Measurements from ENCODE around the gene REEP6. TPM values are rescaled to one million over a fixed set of nuclear protein-coding genes. Genes with fewer than 3 reads are reported as not detected.

Gene REEP6
- 2.2 and 2.5 TPM in 2 replicates for total RNA-seq

DNA sequence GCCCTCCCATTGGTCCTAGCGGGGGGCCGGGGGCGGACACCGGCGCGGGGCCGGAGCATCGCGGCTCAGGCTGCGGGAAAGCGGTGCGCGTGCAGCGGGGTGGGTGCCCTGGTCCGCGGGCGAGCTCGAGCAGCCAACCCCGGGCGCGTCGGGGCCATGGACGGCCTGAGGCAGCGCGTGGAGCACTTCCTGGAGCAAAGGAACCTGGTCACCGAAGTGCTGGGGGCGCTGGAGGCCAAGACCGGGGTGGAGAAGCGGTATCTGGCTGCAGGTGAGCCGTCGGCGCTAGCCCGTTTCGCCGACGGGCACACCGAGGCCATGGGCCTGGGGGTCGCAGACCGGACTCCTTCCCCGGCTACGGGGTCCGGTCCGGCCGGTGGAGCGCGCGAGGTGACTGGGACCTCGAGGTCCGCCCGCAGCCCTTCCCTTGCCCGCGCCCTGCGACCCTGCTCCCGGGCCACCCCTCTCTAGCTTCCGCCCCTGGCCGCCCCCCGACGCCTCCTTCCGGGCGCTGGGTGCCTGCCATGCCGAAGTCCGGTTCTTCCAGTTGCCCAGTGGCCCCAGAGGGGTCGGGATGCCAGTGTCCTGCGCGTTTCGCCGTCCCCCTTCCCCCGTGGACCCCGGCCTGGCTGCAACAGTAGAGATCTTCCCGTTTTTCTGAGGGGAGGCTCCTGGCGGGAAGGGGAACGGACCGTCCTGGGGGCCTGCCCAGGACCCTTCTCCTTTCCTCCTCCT lies at the start of gene REEP6:
TSS of gene REEP6 (plus strand) at position 68 of the 735 bp plus-strand sequence. CDS start at position 157, 89 bp downstream.

DNA sequence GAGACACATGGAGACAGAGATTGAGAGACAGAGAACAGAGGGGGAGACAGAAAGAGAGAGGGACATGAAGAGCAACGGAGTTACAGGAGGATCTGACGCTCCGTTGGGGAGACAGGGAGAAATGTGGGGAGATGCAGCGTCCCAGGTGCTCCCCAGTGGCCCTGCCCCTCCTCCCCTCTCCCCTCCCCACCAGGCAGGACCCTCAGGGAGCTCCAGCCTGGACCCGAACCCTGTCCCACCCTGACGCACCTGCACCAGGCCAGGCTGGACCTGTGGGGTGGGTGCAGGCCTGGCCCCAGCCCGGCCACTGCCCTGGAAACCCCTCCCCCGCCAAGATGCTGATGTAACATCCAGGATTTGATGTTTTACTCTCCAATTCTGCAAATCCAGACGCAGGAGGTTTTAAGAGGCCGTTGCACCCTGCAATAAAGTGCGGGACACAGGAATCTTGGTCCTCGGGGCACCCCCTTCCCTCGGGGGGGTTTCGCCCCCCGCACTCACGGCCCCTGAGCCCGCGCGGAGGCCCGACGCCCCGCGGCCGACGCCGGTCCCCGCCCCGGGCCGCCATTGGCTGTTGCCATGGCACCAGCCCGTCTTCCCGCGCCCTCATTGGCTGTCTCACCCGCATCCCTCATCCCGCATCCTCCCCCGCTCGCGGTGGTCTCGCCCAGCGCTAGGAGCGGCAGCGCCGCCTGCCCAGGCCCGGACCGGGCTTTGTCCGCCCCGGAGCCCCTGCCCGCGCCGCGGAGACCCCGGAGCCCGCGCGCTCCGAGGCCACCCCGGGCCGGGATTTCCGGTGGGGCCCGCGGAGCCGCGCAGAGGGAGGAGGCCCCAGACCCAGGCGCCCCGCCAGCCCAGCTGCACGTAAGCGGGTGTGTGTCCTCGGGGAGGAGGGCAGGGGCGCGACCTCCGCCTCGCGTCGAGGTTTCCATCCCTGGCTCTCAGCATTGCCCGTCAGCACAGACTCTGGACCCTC lies 41.2 kb upstream of the REEP6 start, which contains the start of gene APC2:
TSS of gene APC2 (plus strand) at position 655 of the 976 bp plus-strand sequence. CDS start 2,881 bp downstream, outside the sequence.

DNA sequence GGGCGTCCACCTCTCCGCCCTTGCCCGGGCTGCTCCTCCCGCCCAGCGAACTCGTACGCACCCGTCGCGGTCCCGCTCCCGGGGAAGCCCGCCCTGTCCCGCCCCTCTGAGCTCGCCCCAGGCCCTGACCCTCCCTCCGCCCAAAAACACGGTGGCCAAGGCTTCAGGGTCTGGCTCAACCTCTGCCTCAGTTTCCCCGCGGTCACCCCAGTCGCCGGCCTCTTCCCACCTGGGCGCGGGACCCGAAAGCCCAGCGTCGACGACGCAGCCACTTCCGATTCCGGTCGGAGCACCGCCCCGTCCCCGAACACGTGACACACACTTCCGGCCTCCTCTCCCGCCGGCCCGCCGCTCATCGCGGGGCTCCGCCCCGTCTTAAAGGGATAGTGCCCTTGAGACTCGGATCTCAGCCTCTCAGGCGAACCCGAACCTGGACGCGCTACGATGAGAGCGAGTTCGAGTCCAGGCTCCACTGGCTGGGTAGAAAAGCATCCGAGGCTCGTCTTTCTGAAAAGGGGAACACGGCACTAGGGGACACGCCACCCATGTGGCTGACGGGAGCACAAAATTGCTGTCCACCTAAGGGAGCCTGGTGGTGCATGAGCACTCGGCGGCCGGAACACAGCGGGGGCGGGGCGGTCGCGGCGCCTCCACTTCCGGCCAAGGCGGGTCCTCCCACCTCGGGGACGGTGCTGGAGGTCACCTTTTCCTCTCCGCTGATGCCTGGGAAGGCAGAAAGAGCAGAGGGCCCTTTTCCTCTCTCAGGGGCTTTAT lies 11.9 kb upstream of the REEP6 start, which contains the start of gene C19orf25:
TSS of gene C19orf25 (minus strand) at position 282 of the 774 bp plus-strand sequence. CDS start 312 bp downstream, outside the sequence.

DNA sequence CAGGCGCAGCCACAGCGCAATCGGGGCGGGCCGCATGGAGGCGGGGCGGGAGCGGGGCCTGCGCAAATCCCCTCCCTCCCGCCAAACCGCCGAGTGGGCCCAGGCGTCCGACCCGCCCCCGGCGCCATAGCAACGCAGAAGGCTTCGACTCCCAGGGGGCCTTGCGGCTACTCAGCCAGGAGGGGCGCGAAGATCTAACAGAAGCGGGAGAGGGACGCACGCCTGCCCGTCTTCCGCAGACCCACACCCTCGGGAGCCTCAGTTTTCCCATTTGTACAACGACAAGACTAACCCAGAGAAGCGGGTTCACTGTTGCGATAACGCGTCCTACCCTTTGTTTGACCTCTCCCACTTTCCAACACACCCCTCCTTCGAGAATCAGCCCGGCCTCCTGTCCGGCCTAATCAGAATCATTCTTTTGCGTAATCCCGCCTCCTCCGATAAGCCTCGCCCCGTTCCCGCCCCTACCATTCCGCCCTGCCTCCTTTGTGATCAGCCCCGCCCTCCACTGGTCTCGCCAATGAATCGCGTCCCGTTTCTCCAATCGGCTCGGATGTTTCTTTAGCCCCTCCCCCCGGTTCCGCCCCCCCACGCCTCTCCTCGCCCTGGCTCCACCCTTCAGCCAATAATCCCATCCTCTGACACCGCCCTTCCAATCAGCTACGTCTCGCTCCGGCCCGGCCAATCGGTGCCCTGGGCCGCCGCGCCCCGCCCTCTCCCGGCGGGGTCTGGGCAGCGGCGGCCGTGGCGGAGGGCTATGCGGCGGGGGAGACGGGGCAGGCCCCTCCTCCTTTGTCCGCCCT lies 469 bp upstream of the REEP6 start, which contains the start of gene PCSK4:
TSS of gene PCSK4 (minus strand) at position 40 of the 803 bp plus-strand sequence. CDS start at position 36, 4 bp downstream.

DNA sequence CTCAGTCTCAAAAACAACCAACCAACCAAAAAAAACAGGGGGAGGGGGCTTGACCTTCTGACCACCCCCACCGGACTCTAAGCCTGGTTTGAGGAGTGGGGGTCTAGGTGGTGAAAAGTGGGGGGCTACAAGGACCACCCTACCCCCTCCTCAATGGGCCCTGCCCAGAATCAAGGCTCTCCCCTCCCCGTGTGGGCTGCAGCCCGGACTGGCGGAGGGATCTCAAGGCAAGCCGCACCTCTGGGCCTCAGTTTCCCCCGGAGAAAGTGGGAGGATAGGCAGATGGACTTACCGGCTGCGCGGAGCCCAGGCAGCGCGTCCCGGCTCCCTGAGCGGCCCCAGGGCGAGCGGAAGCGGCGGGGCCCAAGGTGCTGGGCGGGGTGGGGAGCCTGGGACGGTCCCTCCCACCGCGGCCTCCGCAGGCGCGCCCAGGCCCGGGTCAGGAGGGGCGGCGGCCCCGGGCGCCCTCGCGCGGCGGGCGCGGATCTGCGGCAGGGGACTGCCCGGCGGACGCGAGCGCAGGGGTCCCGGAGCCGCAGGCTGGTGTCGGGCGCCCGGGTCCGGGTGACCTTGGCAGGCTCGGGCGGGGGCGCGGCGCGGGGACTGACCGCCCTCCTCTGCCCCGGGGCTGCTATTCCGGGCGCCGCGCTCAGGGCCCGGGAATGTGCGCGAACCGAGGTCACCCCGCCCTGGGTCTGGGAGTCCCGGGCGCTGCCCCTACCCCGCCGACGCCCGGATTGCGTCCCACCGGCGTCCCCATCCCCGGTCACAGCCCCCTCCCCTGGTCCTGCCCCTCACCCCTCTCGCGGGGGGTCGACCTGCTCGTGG lies 21.9 kb downstream of the REEP6 start, which contains the start of gene ADAMTSL5:
TSS of gene ADAMTSL5 (minus strand) at position 349 of the 828 bp plus-strand sequence. CDS start 2,076 bp downstream, outside the sequence.

DNA sequence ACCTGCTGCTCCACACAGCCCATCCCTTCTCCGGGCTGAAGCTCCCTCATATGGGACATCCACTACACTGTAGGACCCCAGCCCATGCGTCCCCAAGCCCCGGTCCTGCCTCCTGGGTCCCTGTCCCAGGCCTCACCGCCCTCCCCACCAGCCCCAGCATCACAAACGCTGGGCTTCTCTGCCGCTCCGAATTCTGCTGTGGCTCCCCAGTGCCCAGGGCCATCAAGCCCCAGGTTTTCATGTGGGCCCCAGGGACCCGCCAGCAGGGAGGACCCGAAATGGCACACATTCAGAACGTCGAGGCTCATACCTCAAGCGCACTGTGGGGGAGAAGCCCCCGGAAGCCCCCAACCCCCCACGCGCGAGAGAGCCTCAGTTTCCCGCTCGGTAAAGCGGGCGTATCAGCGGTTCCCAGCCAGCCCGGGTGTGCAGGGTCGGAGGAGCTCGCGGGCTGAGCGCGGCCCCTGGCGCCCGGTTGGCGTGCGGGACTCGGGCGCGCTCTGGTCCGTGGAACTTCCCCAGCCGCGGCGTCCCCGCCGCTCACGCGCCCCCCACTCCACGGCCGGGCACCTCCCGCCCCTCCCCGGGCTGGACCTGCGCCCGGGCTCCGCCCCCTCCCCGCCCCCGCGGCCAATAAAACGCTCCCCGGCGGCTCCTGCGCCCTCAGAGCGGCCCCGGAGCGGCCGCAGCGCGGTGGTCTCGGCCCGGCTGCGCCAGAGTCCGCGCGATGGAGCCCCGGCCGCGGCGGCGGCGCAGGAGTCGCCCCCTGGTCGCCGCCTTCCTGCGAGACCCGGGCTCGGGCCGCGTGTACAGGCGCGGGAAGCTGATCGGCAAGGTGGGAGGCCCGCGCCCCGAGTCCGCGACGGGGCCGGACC lies 32.7 kb downstream of the REEP6 start, which contains the start of gene PLK5:
TSS of gene PLK5 (plus strand) at position 666 of the 875 bp plus-strand sequence. CDS start 2,920 bp downstream, outside the sequence.

Other genes with a start within 250 kb of the REEP6 start
- gene ATP5F1D, start 249.4 kb upstream of the REEP6 start, total RNA-seq: 103 and 108 TPM in 2 replicates
- 18.7 and 19.2 TPM in 2 replicates for gene MIDN, start 242.6 kb upstream of the REEP6 start, total RNA-seq
- 300 and 305 TPM in 2 replicates for gene CIRBP, start 221.8 kb upstream of the REEP6 start, total RNA-seq
- gene FAM174C, start 215.7 kb upstream of the REEP6 start, total RNA-seq: 57.2 and 66.0 TPM in 2 replicates
- gene EFNA2, start 205.3 kb upstream of the REEP6 start, total RNA-seq: not detected in 2 replicates
- gene NDUFS7, start 107.3 kb upstream of the REEP6 start, total RNA-seq: 187 and 192 TPM in 2 replicates
- 37.5 and 55.8 TPM in 2 replicates for gene GAMT, start 89.6 kb upstream of the REEP6 start, total RNA-seq
- gene DAZAP1, start 83.6 kb upstream of the REEP6 start, total RNA-seq: 117 and 138 TPM in 2 replicates
- gene RPS15, start 52.8 kb upstream of the REEP6 start, total RNA-seq: 3,175 and 3,222 TPM in 2 replicates
- under 0.01 TPM in 2 replicates for gene APC2, start 41.1 kb upstream of the REEP6 start, total RNA-seq
- 34.3 and 35.2 TPM in 2 replicates for gene C19orf25, start 12.0 kb upstream of the REEP6 start, total RNA-seq
- 1.2 and 1.6 TPM in 2 replicates for gene PCSK4, start 831 bp upstream of the REEP6 start, total RNA-seq
- 1.2 and 2.0 TPM in 2 replicates for gene ADAMTSL5, start 21.8 kb downstream of the REEP6 start, total RNA-seq
- not detected in 2 replicates for gene PLK5, start 32.9 kb downstream of the REEP6 start, total RNA-seq
- 41.9 and 50.9 TPM in 2 replicates for gene MEX3D, start 77.1 kb downstream of the REEP6 start, total RNA-seq
- gene MBD3, start 101.7 kb downstream of the REEP6 start, total RNA-seq: 120 and 127 TPM in 2 replicates
- gene UQCR11, start 114.3 kb downstream of the REEP6 start, total RNA-seq: 97.7 and 103 TPM in 2 replicates
- gene TCF3, start 161.4 kb downstream of the REEP6 start, total RNA-seq: 170 and 180 TPM in 2 replicates

All from bronchus fibroblast of lung (primary cell).